Activated CD4-positive, alpha-beta T cell treated with anti-CD3 and anti-CD28 coated beads, Interleukin-2, amount 50 U/mL, for 24 hours (primary cell): ENCODE data around the gene TMUB1.

Source experiments
- DNase-seq, 2 donors: peaks; one replicate each; pipeline ENCODE4 v3.0.0-alpha.2; 2020; ENCODE audit warnings: low read depth in 1 of 2, low spot score in 1 of 2

Gene TMUB1

GRCh38 chr7:151121380-151122170, 38.3 kb upstream of the TMUB1 start:
- DNase-seq, result no peak

GRCh38 chr7:151120896-151121295, 37.6 kb upstream of the TMUB1 start:
- DNase-seq, result no peak

GRCh38 chr7:151119902-151120301, 36.6 kb upstream of the TMUB1 start:
- no peak for DNase-seq

DNA sequence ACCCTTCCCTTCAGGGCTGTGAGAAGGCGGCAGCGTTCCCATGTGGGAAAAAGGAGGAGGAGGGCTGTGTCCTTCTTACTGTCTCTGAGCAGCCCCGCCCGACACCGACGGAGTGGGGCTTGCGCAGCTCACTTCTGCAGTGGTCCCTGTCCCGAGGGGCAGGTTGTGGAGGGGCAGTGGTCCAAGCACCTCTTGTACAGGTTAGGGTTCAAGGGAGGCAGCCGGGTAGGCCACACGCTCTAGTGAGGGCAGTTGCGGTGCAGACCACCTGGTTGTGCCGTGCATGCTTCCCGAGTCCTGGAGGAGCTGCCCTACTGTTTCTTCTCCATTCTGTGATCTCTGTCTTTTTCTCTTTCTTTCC, 35.7 kb upstream of the TMUB1 start:
- no peak for DNase-seq

GRCh38 chr7:151118108-151119054, 35.1 kb upstream of the TMUB1 start:
- no peak for DNase-seq

GRCh38 chr7:151117565-151117964, 34.3 kb upstream of the TMUB1 start:
- DNase-seq, result no peak

GRCh38 chr7:151116603-151117440, 33.5 kb upstream of the TMUB1 start:
- no peak for DNase-seq

DNA sequence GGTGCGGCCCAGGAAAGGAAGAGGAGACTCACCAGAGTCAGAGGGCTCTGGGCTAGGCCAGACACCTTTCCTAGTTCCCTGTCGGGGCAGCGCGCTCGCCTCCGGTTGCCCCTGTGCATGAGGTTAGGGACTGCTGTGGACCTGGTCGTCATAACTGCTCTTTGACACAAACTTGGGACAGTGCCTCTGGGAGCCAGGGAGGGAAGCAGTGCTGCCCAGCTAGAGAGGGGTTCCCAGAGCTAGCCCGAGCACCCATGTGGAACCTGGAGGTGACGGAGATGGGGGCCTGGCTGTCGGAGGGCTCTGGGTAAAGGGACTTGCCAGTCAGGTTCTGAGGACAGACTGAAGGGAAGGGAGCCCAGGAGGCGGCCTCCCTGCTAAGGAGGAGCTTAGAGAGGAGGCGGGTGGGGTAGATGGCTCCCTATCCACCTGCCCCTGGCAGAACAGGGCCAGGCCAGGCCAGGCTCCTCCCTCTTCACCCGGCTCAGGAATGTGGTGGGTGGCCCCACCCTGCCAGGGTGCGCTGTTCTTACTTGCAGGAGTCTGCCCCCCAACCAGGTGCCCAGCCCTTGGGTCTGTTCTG, 32.6 kb upstream of the TMUB1 start:
- no peak for DNase-seq

- no peak for DNase-seq
These were observed 32.0 kb upstream of the TMUB1 start for GRCh38 chr7:151115121-151115835.

DNA sequence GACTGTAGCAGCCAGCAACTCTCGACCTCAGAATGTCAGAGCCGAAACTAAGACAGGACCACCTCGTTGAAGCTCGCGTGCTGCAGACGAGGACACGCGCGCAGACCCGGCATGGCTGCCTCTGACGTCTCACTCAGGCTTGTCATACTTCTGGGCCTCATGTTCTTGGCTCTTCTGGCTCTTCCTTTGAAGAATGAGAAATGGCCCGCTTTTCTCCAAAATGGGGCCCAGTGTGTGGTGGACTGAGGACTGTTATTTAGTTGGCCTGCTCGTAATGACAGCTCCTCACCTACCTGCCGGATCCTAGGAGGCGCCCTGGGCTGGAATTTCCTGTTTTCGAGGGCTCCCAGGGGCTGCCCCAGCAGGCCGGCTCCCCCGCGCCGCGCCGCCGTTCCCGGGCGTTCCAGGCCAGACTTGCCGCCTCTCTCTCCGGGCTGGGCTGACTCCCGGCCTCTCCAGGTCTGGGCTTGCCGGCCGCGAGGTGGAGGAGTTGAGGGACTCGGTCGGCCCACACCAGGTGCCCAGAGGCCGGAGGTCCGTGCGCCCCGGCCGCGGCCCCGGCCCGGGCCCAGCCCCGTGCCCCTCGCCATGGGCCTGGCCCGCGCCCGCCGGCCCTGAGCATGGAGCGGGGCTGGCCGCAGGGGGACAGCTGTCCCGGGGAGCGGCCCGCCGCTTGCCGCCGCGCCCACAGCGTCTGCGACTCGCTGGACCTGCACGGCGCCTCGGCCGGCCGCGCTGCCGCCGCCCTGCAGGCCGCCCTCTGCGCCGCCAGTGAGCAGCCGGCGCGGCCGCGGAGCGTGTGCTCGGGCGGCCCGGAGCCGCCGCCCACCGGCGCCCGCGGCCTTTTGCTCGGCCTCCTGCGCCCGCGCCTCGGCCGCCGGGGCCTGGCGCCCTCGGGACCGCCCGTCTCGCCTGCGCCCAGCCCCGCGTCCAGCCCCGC, 31.1 kb upstream of the TMUB1 start:
- no peak for DNase-seq

DNA sequence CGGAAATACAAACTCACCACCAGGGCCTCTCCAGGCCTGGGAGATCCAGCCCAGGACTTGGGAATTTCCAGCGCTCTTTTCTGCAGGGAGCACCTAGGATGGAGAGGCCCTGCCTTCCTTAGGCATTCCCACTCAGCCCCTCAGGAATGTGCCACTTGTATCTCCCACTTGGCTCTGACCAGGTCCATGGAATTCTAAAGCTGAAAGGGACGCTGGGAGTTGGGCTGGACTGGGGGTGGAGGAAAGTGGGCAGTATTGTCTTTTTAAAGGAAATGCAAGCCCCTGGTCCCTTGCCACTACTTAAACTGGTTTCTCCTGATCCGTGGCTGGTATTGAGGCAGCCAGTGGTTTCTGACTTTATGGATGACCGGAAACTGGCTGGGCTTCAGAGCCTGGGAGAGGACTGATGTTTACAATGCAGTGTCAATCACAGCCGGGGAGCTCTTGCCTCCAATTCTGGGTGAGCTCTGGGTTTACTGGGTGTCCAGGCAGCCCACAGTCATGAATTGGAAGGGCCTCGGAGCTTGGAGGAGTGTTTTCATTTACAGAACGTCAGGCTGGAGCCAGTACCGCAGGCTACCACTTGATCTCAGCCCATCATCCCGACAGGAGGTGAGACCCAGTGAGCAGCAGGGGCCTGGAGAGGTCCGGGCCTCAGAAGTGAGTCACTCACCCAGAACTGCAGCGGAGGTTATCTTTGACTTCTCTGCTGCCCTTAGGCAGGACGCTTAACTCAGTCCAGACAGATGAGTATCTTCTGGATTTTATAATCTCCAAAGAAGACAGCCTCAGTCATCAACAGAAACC, 30.3 kb upstream of the TMUB1 start:
- DNase-seq, result no peak

DNA sequence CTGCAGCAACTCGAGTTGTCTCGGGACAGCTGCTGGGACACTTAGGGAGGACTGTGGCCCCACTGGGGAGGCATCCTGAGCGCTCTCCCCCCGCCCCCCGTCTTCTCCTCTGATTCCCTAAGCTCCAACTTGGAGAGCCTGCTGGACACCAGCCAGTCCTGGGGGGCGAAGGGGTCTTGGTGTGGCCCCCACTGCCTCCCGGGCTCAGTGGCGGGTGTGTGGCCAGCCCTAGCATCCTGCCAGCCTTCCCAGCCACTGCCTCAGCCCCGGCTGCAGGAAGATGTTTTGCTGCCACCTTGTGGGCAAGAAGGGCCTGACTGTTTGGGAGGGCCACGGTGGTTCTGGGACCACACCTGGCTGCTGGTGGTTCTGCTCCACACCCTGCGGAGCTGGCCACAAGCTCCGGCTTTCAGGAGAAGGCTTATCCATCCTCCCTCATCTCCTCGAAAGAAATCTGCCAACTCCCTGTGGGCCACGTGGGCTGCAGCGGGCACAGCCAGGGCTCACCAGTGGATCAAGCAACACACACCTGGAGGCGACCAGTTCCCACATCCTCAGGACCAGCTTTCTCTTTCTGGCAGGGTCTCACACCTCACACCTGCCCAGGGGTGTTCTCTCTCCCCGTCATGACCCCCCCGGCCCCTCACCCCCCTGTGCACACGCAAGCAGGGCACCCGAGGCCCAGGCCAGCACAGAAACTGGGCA, 27.8 kb upstream of the TMUB1 start:
- peak; percentile 57 to 62 for DNase-seq

GRCh38 chr7:151110236-151110940, 27.1 kb upstream of the TMUB1 start:
- no peak for DNase-seq

- DNase-seq, result no peak
These were observed 26.1 kb upstream of the TMUB1 start for GRCh38 chr7:151109094-151110048.

- DNase-seq, result no peak
These were observed 24.6 kb upstream of the TMUB1 start for GRCh38 chr7:151107882-151108281.
